D721Med (cell line): ENCODE measurements around the gene USF2.

Experiments
- DNase-seq: peaks from one replicate; pipeline ENCODE4 v3.0.0; 2011; ENCODE audit warnings: low spot score; ENCODE audit not compliant: insufficient read length
- FAIRE-seq: peaks from 2 replicates; lab custom pipeline; 2011; peaks lifted over from hg19 to GRCh38; lab: Jason Lieb, UNC
- TF ChIP-seq, protein P1 (sequence below): IDR thresholded peaks from 2 replicates; pipeline ENCODE4 v1.5.1; 2012; ENCODE audit warnings: mild to moderate bottlenecking, control low read depth; ENCODE audit not compliant: insufficient read depth; ENCODE audit errors: missing control alignments

USF2 gene

DNA sequence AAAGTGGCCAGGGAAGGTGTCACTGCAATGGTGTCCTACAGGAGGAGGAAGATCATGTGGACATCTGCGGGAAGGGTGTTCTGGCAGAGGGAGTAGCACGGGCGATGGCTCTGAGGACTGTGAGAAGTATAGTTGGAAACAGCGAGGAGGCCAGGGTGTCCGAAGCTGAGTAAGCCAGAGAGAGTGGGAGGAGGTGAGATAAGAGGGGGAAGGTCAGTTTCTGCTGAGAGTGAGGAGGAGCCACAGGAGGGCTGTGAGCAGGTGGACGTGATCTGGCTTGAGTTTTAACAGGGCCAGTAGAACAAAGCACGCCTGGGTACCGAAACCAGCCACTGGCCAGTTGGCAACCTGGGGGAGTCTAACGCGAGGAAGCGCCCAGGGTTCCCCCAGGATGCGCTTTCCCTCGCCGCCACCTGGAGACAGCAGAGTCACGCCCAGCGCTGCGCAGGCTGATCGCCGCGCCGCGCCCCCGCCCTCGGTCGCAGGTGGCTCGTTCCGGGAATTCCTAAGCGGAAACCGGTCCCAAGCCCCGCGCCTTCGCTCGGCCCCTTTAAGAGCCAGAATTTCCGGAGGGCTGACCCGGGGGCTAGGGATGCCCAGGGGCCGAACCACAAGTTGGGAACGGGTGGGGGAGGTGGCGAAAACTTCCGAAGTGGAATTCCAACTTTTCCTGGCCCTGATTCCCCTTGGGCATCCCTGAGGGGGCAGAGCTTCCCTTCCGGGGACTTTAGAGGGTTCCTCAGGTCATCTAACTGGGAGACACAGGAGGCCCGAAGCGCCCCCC is 21.0 kb upstream of the USF2 start:
- FAIRE-seq (no peak), DNase-seq (no peak)
- TF ChIP-seq, protein P1, sequence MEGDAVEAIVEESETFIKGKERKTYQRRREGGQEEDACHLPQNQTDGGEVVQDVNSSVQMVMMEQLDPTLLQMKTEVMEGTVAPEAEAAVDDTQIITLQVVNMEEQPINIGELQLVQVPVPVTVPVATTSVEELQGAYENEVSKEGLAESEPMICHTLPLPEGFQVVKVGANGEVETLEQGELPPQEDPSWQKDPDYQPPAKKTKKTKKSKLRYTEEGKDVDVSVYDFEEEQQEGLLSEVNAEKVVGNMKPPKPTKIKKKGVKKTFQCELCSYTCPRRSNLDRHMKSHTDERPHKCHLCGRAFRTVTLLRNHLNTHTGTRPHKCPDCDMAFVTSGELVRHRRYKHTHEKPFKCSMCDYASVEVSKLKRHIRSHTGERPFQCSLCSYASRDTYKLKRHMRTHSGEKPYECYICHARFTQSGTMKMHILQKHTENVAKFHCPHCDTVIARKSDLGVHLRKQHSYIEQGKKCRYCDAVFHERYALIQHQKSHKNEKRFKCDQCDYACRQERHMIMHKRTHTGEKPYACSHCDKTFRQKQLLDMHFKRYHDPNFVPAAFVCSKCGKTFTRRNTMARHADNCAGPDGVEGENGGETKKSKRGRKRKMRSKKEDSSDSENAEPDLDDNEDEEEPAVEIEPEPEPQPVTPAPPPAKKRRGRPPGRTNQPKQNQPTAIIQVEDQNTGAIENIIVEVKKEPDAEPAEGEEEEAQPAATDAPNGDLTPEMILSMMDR: no peak

DNA sequence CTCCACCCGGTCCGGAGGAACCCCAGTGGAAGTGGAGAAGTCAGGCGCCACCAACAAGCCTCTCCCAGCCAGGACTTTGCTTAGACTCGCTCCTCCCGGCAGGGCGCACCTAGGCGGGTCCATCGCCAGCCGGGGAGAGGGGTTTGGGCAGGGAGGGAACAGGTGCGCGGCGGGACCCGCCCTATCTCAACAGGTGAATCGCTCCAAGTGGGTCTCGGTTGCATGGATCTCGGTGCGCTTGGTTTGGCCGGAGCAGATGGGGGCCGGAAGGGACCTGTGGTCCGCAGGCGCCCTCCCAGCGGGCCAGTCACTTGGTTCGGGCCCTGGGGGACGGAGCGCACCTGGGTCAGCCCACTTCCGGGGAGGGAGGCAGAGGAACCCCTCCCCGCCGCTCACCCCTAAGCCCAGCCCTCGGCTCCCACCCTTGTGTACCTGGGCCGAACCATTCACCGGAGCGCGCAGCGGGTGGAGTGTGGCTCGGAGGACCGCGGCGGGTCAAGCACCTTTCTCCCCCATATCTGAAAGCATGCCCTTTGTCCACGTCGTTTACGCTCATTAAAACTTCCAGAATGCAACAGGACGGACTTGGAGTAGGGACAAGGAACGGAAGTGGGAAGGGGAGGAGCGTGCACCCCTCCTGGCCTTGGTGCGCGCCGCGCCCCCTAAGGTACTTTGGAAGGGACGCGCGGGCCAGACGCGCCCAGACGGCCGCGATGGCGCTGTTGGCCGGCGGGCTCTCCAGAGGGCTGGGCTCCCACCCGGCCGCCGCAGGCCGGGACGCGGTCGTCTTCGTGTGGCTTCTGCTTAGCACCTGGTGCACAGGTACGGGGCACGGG is 20.2 kb upstream of the USF2 start, which contains the start of gene LSR:
LSR (plus strand) TSS at position 693 of the 836 bp plus-strand sequence; CDS start at position 714, 21 bp downstream.
- TF ChIP-seq, protein P1: no peak
- FAIRE-seq (no peak), DNase-seq (no peak)

DNA sequence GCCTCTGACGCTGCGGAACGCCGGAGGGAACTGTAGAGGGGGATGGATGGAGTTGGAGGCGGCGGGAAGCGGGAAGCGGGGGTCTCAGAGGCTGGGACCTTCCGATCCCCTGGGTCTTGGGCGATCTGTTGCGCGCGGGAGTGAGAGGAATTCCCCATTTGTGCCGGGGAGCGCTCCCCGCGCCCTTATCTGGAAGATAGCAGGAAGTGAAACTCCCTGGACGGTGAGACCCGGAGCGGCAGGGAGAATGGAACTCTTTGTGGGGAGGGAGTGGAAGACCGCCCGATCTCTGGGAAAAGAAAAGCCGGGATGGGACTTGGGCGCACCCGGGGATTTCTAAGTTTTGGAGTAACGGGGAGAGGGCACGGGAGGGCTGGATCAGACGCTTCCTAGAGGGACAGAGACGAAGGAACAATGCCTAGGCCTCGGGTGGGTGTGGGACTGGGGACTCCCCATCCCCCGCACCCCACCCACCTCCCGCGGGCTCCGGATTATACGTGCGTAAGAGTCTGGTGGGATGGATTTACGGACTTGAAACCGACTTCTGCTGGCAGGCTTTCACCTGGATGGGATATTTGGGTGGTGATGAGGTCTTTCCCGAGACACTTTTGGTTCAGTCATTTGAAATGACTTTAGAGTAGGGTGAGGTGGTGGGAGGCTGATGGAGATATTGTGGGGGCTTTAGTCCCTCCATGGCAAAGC is 19.5 kb upstream of the USF2 start:
- FAIRE-seq (no peak), DNase-seq (no peak)
- TF ChIP-seq, protein P1: no peak

DNA sequence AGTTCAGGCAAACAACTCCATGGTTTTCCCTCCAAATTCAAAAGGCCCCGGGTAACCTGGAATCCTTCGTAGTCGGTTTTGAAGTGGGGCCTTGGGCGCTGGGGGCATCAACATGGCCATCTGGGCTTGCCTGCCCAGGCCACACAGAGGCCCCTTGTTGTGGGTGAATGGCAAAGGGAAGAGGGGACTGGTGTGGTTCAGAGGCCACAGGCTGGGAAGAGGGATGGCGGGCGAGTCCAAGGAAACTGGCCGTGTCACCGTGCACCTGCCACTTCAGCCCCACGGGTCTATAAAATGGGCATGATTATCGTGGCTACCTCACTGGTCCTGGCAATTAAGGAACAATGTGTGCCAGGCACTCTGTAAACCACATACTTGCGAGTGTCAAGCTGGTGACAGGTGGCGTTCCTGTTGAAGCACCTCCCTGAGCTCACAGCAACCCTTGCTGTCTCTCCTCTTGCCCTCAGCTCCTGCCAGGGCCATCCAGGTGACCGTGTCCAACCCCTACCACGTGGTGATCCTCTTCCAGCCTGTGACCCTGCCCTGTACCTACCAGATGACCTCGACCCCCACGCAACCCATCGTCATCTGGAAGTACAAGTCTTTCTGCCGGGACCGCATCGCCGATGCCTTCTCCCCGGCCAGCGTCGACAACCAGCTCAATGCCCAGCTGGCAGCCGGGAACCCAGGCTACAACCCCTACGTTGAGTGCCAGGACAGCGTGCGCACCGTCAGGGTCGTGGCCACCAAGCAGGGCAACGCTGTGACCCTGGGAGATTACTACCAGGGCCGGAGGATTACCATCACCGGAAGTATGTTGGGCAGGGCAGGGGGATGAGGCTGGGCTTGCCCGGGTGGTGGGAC is 18.7 kb upstream of the USF2 start:
- DNase-seq (no peak), FAIRE-seq (no peak)
- TF ChIP-seq, protein P1: no peak

DNA sequence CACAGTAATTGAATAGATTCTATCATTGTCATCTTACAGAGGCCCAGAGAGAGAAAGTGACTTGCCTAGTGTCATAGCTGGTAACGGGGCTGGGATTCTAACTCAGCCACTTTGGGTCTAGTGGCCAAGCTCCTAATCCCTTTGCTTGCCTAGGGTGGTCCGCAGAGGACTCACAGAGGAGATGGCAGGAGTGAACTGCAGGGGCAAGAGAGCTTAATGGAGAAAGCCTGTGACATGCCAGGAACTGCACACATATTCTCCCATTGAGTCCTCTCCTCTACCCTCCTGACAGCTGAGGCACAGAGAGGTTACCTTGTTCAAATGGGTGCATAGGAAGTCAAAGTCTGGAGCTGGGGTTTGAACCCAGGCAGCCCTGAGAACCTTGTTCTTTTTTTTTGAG is 17.3 kb upstream of the USF2 start:
- no peak for DNase-seq
- no peak for FAIRE-seq
- TF ChIP-seq, protein P1: no peak
